GM13976 (cell line): ENCODE data around the gene SLC2A13.
"Not testable (repeated sequence)": the region's sequence is repeated elsewhere in the genome, so short reads cannot be mapped to it uniquely, and the experiment has no call there.

ENCODE experiments used
- DNase-seq: peaks from one replicate; pipeline ENCODE4 v3.0.0; 2012; ENCODE audit warnings: low spot score
- CTCF ChIP-seq: IDR thresholded peaks from 2 replicates; pipeline ENCODE4 v1.5.1; 2012; ENCODE audit warnings: borderline replicate concordance, mild to moderate bottlenecking; ENCODE audit not compliant: insufficient read depth; ENCODE audit errors: extremely low read depth, missing control alignments, control extremely low read depth
- in situ Hi-C: fragments of 300-500 bp; cut with MboI; formaldehyde crosslinking; loops from one replicate; pipeline ENCODE4 v1.12.0; 2022; ENCODE audit warnings: low sequenced_read_pairs, mixed read lengths, inconsistent platforms; ENCODE audit not compliant: unreplicated experiment

Gene SLC2A13

GRCh38 chr12:40055228-40055579, 50.7 kb downstream of the SLC2A13 start:
- no peak for DNase-seq
- in situ Hi-C loops, result no loop called here
- no peak for TF ChIP-seq CTCF

- DNase-seq, result no peak
- TF ChIP-seq CTCF, result no peak
- in situ Hi-C loops, result no loop called here
Measured at GRCh38 chr12:40054555-40055227, 51.2 kb downstream of the SLC2A13 start.

- no peak for TF ChIP-seq CTCF
- DNase-seq, result no peak
- in situ Hi-C loops, result no loop called here
Measured at GRCh38 chr12:40049268-40049667, 56.6 kb downstream of the SLC2A13 start.

GRCh38 chr12:40047002-40047401, 58.9 kb downstream of the SLC2A13 start:
- DNase-seq, result not testable (repeated sequence)

GRCh38 chr12:40045656-40046055, 60.2 kb downstream of the SLC2A13 start:
- in situ Hi-C loops, result no loop called here
- no peak for DNase-seq
- TF ChIP-seq CTCF, result no peak

More at GRCh38 chr12:40047002-40047401, 58.9 kb downstream of the SLC2A13 start:
- in situ Hi-C loops, result not testable (repeated sequence)

GRCh38 chr12:40044396-40044795, 61.5 kb downstream of the SLC2A13 start:
- no peak for DNase-seq
- TF ChIP-seq CTCF, result no peak
- in situ Hi-C loops, result no loop called here

- no peak for DNase-seq
- in situ Hi-C loops, result no loop called here
- TF ChIP-seq CTCF, result no peak
Measured at GRCh38 chr12:40039598-40039997, 66.3 kb downstream of the SLC2A13 start.
